Heart left ventricle (tissue), 13 donors: ENCODE results near the gene USP22.

Experiments
- POLR2A ChIP-seq, 2 donors: fragments of 450-650 bp; IDR thresholded peaks; one replicate each; pipeline ENCODE4 v1.6.1; 2017; ENCODE audit warnings: antibody characterized with exemption in 2 of 2, mild to moderate bottlenecking in 2 of 2, moderate library complexity in 2 of 2
- TF ChIP-seq, protein P1 (sequence below), 12 donors: fragments of 200-600 bp; sonication (generic) in 4 of 12; IDR thresholded peaks; one replicate each; pipeline versions ENCODE4 v1.5.0 to v1.8.0; 2018 to 2022; ENCODE audit warnings: antibody characterized with exemption in 12 of 12, mild to moderate bottlenecking in 5 of 12
- donor health status: ischemic (EF 13 %, LVEDD 7.1; RV severe dilation, severe dysfunction).
- donor health status: DM: no; HTN: yes; CAD: no.
- donor health status: DM: no; HTN: no; CAD: no.
- donor health status: ischemic (EF 25% LVEDD 6.9; RV normal size, moderate dysfunction).
- donor health status: ischemic (EF 25% LVEDD 5.7; RV mildly dilated, moderate dysfunction).
- donor health status: ischemic (EF 35%, LVEDD 5.7; RV mildly dilated, moderate dysfunction).
- donor health status: nonischemic (EF 11% LVEDD 7.7; RV severe dilation, severe dysfunction).
- donor health status: DM: yes; HTN: yes; CAD: no.
- donor health status: PGD.
- donor health status: ischemic (EF 29% LVEDD 5.4; RV normal size, mild dysfunction).
- donor health status: nonischemic (EF 23%, LVEDD 6.1; RV moderate dilation, normal function).

DNA sequence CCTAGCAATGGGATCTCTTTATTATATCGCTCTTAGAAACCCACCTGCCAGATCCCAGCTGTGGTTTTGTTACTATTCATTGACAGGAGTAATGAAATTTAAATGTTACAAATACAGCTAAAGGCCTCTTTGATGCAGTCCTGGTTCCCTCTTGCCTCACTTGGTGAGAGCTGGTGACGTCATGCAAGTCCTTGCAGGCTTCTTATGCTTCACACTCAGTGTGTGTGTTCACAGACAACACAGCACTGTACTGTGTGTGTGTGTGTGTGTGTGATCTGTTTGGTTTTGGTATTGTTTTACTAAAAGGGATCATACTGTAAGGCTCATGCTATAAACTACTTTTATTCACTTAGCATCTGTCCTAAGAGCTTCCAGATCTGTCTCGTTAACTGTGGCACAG lies 75.0 kb downstream of the USP22 start:
- no peak for TF ChIP-seq POLR2A (IDR thresholded peaks at IDR 0.05)
- TF ChIP-seq, protein P1, sequence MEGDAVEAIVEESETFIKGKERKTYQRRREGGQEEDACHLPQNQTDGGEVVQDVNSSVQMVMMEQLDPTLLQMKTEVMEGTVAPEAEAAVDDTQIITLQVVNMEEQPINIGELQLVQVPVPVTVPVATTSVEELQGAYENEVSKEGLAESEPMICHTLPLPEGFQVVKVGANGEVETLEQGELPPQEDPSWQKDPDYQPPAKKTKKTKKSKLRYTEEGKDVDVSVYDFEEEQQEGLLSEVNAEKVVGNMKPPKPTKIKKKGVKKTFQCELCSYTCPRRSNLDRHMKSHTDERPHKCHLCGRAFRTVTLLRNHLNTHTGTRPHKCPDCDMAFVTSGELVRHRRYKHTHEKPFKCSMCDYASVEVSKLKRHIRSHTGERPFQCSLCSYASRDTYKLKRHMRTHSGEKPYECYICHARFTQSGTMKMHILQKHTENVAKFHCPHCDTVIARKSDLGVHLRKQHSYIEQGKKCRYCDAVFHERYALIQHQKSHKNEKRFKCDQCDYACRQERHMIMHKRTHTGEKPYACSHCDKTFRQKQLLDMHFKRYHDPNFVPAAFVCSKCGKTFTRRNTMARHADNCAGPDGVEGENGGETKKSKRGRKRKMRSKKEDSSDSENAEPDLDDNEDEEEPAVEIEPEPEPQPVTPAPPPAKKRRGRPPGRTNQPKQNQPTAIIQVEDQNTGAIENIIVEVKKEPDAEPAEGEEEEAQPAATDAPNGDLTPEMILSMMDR (IDR thresholded peaks at IDR 0.05), result no peak
